ENCODE results near the gene AGBL3.

GRCh38 chr7:134999136-134999535 is 12.8 kb downstream of the AGBL3 start:
- no peak for TF ChIP-seq POLR2A (IDR thresholded peaks at IDR 0.05)
- no peak for TF ChIP-seq CTCF (IDR thresholded peaks at IDR 0.05)
- TF ChIP-seq POLR2AphosphoS5 (IDR thresholded peaks at IDR 0.05) = no peak
- no peak for TF ChIP-seq EP300 (IDR thresholded peaks at IDR 0.05)

Data from suprapubic skin (tissue), 4 donors.